ENCODE measurements around the gene ASZ1. TPM values are rescaled to one million over a fixed set of nuclear protein-coding genes. Genes with fewer than 3 reads are reported as not detected.

Gene ASZ1
- total and polyA plus RNA-seq, 7 donors = not detected

- intact Hi-C loops (cut with DNase I) = no loop called here
- TF ChIP-seq POLR2A (IDR thresholded peaks at IDR 0.05) = no peak
- no peak for TF ChIP-seq POLR2AphosphoS5 (IDR thresholded peaks at IDR 0.05)
- TF ChIP-seq, protein P1, sequence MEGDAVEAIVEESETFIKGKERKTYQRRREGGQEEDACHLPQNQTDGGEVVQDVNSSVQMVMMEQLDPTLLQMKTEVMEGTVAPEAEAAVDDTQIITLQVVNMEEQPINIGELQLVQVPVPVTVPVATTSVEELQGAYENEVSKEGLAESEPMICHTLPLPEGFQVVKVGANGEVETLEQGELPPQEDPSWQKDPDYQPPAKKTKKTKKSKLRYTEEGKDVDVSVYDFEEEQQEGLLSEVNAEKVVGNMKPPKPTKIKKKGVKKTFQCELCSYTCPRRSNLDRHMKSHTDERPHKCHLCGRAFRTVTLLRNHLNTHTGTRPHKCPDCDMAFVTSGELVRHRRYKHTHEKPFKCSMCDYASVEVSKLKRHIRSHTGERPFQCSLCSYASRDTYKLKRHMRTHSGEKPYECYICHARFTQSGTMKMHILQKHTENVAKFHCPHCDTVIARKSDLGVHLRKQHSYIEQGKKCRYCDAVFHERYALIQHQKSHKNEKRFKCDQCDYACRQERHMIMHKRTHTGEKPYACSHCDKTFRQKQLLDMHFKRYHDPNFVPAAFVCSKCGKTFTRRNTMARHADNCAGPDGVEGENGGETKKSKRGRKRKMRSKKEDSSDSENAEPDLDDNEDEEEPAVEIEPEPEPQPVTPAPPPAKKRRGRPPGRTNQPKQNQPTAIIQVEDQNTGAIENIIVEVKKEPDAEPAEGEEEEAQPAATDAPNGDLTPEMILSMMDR (IDR thresholded peaks at IDR 0.05) = no peak
- no peak for TF ChIP-seq EP300 (IDR thresholded peaks at IDR 0.05)
- Histone ChIP-seq H3K27me3 (no peaks in the 10 kb centered on the region), H3K27ac (no peak overlapping the region), H3K9me3 (no peaks in the 10 kb centered on the region), H3K4me3 (no peak overlapping the region), H3K36me3 (no peaks in the 10 kb centered on the region), H3K4me1 (no peaks in the 10 kb centered on the region)
- WGBS, 2 donors = 77 to 79% methylated on average over 1 of the region's 1 CpG
- no peak for DNase-seq
Observed at GRCh38 chr7:117408831-117409230, 18.5 kb downstream of the ASZ1 start.

DNA sequence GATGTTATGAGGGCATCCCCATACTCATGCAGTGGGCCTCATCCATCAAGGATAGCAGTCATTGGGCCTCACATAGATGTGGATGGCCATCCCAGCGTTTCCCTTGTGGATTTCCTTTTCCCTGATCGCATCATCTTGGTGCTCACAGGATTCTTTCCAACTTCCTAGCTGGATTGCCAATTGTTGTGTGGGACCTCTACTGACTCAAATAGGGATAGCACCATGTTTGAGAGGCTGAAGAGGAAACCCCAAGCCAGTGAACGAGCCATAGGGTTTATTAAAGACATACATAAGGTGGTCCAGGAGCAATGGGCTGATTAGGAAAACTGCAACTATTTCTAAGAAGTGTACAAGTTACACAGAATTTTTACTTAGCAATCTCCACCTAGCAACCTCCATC is 21.8 kb downstream of the ASZ1 start:
- TF ChIP-seq, protein P1 (IDR thresholded peaks at IDR 0.05) = no peak
- no peak for TF ChIP-seq POLR2AphosphoS5 (IDR thresholded peaks at IDR 0.05)
- no peak for TF ChIP-seq EP300 (IDR thresholded peaks at IDR 0.05)
- no peak for TF ChIP-seq POLR2A (IDR thresholded peaks at IDR 0.05)
- intact Hi-C loops (cut with DNase I) = no loop called here
- no peaks in the 10 kb centered on the region for H3K9me3 ChIP-seq
- no peaks in the 10 kb centered on the region for H3K4me1 ChIP-seq
- DNase-seq = no peak
- no peak overlapping the region for H3K4me3 ChIP-seq
- no peak overlapping the region for H3K27ac ChIP-seq
- H3K27me3 ChIP-seq = no peaks in the 10 kb centered on the region
- 87 to 94% methylated on average over 3 of the region's 3 CpGs for WGBS, 2 donors
- H3K36me3 ChIP-seq = no peaks in the 10 kb centered on the region

GRCh38 chr7:117403737-117404136 is 23.6 kb downstream of the ASZ1 start:
- 94 to 98% methylated on average over 8 of the region's 8 CpGs for WGBS, 2 donors
- TF ChIP-seq EP300 (IDR thresholded peaks at IDR 0.05) = no peak
- TF ChIP-seq POLR2AphosphoS5 (IDR thresholded peaks at IDR 0.05) = no peak
- TF ChIP-seq, protein P1 (IDR thresholded peaks at IDR 0.05) = no peak
- no peak for TF ChIP-seq POLR2A (IDR thresholded peaks at IDR 0.05)
- intact Hi-C loops (cut with DNase I) = no loop called here
- DNase-seq = no peak
- Histone ChIP-seq H3K27ac (no peak overlapping the region), H3K27me3 (no peaks in the 10 kb centered on the region), H3K36me3 (no peaks in the 10 kb centered on the region), H3K4me3 (no peak overlapping the region), H3K4me1 (no peaks in the 10 kb centered on the region), H3K9me3 (no peaks in the 10 kb centered on the region)

DNA sequence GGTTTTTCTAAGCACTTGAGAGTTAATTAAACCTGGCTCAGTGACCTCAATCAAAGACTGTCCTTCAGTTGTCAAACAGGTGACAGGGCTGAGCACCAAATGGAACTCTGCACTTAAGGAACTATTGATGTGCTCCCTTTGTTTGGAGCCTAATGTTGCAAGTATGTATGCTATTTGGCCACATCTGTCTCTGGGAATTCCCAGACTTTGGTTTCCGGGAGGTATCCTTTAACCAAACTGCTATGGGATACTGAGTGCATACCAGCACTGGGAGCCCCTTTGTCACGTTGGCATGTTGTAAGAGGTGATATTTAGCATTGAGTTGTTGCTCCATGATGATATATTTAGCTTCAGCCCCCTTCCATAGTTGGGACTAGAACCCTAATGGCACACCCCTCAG is 25.2 kb downstream of the ASZ1 start:
- no peaks in the 10 kb centered on the region for H3K4me1 ChIP-seq
- H3K36me3 ChIP-seq = no peaks in the 10 kb centered on the region
- H3K27me3 ChIP-seq = no peaks in the 10 kb centered on the region
- intact Hi-C loops (cut with DNase I) = no loop called here
- no peak overlapping the region for H3K27ac ChIP-seq
- WGBS, 2 donors = 83 to 88% methylated on average over 2 of the region's 2 CpGs
- H3K4me3 ChIP-seq = no peak overlapping the region
- TF ChIP-seq EP300 (IDR thresholded peaks at IDR 0.05) = no peak
- no peak for TF ChIP-seq POLR2A (IDR thresholded peaks at IDR 0.05)
- TF ChIP-seq POLR2AphosphoS5 (IDR thresholded peaks at IDR 0.05) = no peak
- TF ChIP-seq, protein P1 (IDR thresholded peaks at IDR 0.05) = no peak
- no peaks in the 10 kb centered on the region for H3K9me3 ChIP-seq
- no peak for DNase-seq

GRCh38 chr7:117401293-117402002 is 25.8 kb downstream of the ASZ1 start:
- DNase-seq = no peak
- WGBS, 2 donors = 90 to 93% methylated on average over 5 of the region's 5 CpGs
- intact Hi-C loops (cut with DNase I) = no loop called here

More at GRCh38 chr7:117401293-117402002, 25.8 kb downstream of the ASZ1 start:
- TF ChIP-seq EP300 (IDR thresholded peaks at IDR 0.05) = no peak
- Histone ChIP-seq H3K27ac (no peak overlapping the region), H3K4me1 (no peaks in the 10 kb centered on the region), H3K4me3 (no peak overlapping the region), H3K36me3 (no peaks in the 10 kb centered on the region), H3K9me3 (no peaks in the 10 kb centered on the region), H3K27me3 (no peaks in the 10 kb centered on the region)

All from sigmoid colon (tissue), 7 donors.